ENCODE results near the gene TRIP13. TPM values are rescaled to one million over a fixed set of nuclear protein-coding genes. Genes with fewer than 3 reads are reported as not detected.

The TRIP13 gene
- total and polyA plus RNA-seq, 10 donors, result 1.0 to 5.4 (median 2.4) TPM

DNA sequence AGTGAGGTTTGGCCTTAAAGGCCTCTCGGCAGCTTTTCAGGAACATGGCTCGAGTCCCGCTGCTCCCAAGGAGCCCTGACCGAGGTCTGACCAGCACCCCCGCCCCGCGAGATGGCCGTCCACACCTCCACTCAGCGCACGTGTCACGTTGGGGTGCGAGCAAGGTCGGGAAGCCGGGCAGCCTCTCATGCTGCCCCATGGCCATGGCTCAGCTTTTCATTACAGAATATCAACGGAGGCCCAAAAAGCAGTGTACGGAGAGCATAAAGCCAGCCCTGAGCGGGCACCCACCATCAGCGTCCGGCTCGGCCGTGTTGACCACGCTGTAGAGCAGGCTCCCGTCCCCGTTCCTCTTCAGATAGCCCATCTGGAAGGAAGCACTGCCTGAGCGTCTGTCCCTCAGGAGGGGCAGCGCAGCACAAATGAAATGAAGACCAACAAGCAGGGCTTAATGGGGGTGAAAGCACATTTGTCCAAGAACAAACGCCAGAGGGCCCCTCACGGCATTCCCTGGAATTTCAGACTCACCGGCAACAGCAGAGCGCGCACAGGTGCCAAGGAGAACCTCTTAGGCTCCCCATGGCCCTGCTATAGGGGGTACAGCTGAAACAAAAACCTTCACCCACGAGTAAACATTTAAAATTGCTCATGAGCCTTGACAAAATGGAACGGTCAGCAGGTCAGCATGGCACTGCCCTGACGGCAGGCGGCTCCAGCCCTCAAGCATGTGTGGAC is 11.7 kb upstream of the TRIP13 start:
- DNase-seq, result peak; percentile 59
- Histone ChIP-seq H3K36me3 (peaks cover 4 to 82% (median 73%) of the 10 kb centered on the region in 6 donors), H3K4me3 (no peak overlapping the region), H3K9me3 (no peaks in the 10 kb centered on the region), H3K27me3 (replicated peaks in 1 of 7) (no peaks in the 10 kb centered on the region), H3K27ac (no peak overlapping the region), H3K4me1 (no peaks in the 10 kb centered on the region)
- peak in 1 of 3 donors; percentile 37 for TF ChIP-seq POLR2AphosphoS5 (IDR thresholded peaks at IDR 0.05)
- TF ChIP-seq, protein P1, sequence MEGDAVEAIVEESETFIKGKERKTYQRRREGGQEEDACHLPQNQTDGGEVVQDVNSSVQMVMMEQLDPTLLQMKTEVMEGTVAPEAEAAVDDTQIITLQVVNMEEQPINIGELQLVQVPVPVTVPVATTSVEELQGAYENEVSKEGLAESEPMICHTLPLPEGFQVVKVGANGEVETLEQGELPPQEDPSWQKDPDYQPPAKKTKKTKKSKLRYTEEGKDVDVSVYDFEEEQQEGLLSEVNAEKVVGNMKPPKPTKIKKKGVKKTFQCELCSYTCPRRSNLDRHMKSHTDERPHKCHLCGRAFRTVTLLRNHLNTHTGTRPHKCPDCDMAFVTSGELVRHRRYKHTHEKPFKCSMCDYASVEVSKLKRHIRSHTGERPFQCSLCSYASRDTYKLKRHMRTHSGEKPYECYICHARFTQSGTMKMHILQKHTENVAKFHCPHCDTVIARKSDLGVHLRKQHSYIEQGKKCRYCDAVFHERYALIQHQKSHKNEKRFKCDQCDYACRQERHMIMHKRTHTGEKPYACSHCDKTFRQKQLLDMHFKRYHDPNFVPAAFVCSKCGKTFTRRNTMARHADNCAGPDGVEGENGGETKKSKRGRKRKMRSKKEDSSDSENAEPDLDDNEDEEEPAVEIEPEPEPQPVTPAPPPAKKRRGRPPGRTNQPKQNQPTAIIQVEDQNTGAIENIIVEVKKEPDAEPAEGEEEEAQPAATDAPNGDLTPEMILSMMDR (IDR thresholded peaks at IDR 0.05 in 8 of 11, conservative IDR thresholded peaks at IDR 0.05 in 3 of 11), result no peak
- TF ChIP-seq POLR2A (IDR thresholded peaks at IDR 0.05), result no peak
- WGBS, 5 donors, result 94 to 97% (median 96%) methylated on average over 32 to 35 of the region's 35 CpGs
- intact Hi-C loops (cut with DNase I; ENCODE audit: low total_unique reads), result no loop called here

DNA sequence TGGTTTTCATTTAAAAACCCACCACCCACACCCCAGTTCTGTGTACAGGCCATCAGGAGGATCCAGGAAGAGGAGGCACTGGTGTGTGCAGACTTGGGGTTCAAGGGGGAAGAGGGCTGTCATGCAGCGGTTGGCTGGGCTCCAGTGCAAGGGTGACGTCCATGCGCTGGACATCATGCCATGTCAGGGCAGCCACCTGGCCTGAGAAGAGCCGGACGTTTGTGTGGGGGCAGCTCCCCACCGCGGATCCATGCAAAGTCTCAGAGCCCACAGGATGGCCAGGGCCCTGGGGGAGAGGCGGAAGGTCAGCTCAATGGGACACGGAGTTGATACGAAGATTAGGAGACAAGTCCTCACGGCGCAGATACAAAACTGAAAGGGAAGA is 11.1 kb upstream of the TRIP13 start:
- peak; percentile 51 for DNase-seq
- no peaks in the 10 kb centered on the region for H3K9me3 ChIP-seq
- H3K27me3 ChIP-seq (replicated peaks in 1 of 7), result no peaks in the 10 kb centered on the region
- H3K4me1 ChIP-seq, result no peaks in the 10 kb centered on the region
- H3K27ac ChIP-seq, result no peak overlapping the region
- no peak overlapping the region for H3K4me3 ChIP-seq
- intact Hi-C loops (cut with DNase I; ENCODE audit: low total_unique reads), result no loop called here
- TF ChIP-seq POLR2A (IDR thresholded peaks at IDR 0.05), result no peak
- TF ChIP-seq POLR2AphosphoS5 (IDR thresholded peaks at IDR 0.05), result no peak
- TF ChIP-seq, protein P1 (IDR thresholded peaks at IDR 0.05 in 8 of 11, conservative IDR thresholded peaks at IDR 0.05 in 3 of 11), result no peak
- peaks cover 8 to 82% (median 73%) of the 10 kb centered on the region in 6 donors for H3K36me3 ChIP-seq
- 92 to 95% (median 95%) methylated on average over 12 of the region's 12 CpGs for WGBS, 5 donors

DNA sequence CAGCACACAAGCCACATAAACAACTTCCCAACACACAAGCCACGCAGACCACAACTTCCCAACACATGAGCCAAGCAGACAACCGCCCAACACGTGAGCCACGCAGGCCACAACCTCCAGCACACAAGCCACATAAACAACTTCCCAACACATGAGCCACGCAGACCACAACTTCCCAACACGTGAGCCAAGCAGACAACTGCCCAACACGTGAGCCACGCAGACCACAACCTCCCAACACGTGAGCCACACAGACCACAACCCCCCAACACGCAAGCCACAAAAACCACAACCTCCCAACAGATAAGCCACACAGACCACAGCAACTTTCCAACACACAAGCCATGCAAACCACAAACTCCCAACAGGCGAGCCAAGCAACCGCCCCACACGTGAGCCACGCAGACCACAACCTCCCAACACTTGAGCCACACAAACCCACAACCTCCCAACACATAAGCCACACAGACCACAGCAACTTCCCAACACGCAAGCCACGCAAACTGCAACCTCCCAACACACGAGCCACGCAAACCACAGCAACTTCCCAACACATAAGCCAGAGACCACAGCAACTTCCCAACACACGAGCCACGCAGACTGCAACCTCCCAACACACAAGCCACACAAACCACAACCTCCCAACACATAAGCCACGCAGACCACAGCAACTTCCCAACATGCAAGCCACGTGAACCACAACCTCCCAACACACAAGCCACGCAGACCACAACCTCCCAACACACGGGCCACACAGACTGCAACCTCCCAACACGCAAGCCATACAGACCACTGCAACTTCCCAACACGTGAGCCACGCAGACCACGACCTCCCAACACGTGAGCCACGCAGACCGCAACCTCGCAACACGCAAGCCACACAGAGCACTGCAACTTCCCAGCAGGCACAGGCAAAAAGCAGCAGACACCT is 10.2 kb upstream of the TRIP13 start:
- peak; percentile 54 for DNase-seq

More for the DNA sequence above, 10.2 kb upstream of the TRIP13 start:
- Histone ChIP-seq H3K4me1 (no peaks in the 10 kb centered on the region), H3K9me3 (no peaks in the 10 kb centered on the region), H3K27ac (peak overlapping the region in 1 of 8 donors; percentile 55), H3K4me3 (no peak overlapping the region), H3K27me3 (replicated peaks in 1 of 7) (no peaks in the 10 kb centered on the region), H3K36me3 (peaks cover 8 to 82% (median 73%) of the 10 kb centered on the region in 6 donors)
- 70 to 86% (median 78%) methylated on average over 32 to 33 of the region's 33 CpGs for WGBS, 5 donors
- intact Hi-C loops (cut with DNase I; ENCODE audit: low total_unique reads), result no loop called here
- TF ChIP-seq POLR2AphosphoS5 (IDR thresholded peaks at IDR 0.05) (no peak), POLR2A (IDR thresholded peaks at IDR 0.05) (no peak)
- TF ChIP-seq, protein P1 (IDR thresholded peaks at IDR 0.05 in 8 of 11, conservative IDR thresholded peaks at IDR 0.05 in 3 of 11), result no peak

Data from spleen (tissue), 11 donors.